Measurements from ENCODE around the gene BCL2A1. TPM values are rescaled to one million over a fixed set of nuclear protein-coding genes. Genes with fewer than 3 reads are reported as not detected.

The BCL2A1 gene
- total RNA-seq, 3 donors from 2014 or later: 274 to 308 (median 298) TPM

DNA sequence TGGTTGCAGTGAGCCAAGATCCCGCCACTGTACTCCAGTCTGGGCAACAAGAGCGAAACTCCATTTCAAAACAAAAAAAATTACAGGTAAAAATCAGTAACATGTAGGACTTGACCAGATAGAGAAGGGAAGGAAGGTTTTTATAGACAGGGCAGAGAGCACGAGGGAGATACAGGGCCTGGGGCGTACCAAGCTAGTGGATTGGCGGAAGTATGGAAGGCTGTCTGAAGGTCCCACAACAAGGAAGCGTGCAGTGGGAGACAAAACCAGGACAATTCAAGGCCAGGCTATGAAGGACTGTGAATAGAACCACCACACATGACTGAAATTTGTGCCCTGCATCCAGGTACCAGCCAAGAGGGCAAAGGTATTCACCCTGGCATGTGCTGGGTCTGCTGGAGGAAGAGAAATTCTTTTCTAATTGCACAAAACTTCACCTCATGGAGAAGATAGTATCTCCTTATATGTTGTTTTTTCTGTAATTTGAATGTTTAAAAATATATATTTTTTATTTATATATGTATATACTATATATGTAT, 33.0 kb upstream of the BCL2A1 start:
- no peaks in the 10 kb centered on the region for H3K36me3 Mint-ChIP-seq (ENCODE audit: insufficient read depth)
- H3K4me1 Mint-ChIP-seq (ENCODE audit: low read depth): no peaks in the 10 kb centered on the region
- H3K9me3 Mint-ChIP-seq: no peaks in the 10 kb centered on the region
- no peak overlapping the region for H3K4me3 Mint-ChIP-seq
- H3K27me3 Mint-ChIP-seq (ENCODE audit: low read depth): no peaks in the 10 kb centered on the region
- ATAC-seq (no peak), DNase-seq (no peak)

DNA sequence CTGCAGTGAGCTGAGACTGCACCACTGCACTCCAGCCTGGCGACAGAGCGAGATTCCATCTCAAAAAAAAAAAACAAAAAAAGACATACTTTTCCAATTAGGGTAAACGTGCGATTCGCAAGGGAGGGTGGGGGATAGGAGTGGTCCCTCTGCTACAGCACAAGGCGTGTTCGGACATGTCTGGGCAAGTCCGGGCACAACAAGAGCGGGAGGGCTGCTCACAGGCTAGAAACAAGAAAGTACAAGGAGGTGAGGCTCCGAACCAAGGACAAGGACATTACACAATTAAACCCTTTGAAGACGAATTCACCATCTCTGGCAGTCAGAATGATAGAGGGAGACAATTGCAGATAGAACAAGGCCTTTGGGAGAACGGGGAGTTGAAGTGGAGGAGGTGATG, 32.2 kb upstream of the BCL2A1 start:
- no peak for ATAC-seq
- no peak overlapping the region for H3K4me3 Mint-ChIP-seq
- no peaks in the 10 kb centered on the region for H3K27me3 Mint-ChIP-seq (ENCODE audit: low read depth)
- no peaks in the 10 kb centered on the region for H3K9me3 Mint-ChIP-seq
- DNase-seq: no peak
- no peaks in the 10 kb centered on the region for H3K4me1 Mint-ChIP-seq (ENCODE audit: low read depth)
- no peaks in the 10 kb centered on the region for H3K36me3 Mint-ChIP-seq (ENCODE audit: insufficient read depth)

- Mint-ChIP-seq H3K36me3 (ENCODE audit: insufficient read depth) (no peaks in the 10 kb centered on the region), H3K4me1 (ENCODE audit: low read depth) (no peaks in the 10 kb centered on the region), H3K27me3 (ENCODE audit: low read depth) (no peaks in the 10 kb centered on the region), H3K4me3 (no peak overlapping the region), H3K9me3 (no peaks in the 10 kb centered on the region)
- ATAC-seq (no peak), DNase-seq (no peak)
Measured at GRCh38 chr15:80002267-80002666, 31.3 kb upstream of the BCL2A1 start.

GRCh38 chr15:79994615-79995014, 23.6 kb upstream of the BCL2A1 start:
- Mint-ChIP-seq H3K9me3 (no peaks in the 10 kb centered on the region), H3K27me3 (ENCODE audit: low read depth) (no peaks in the 10 kb centered on the region), H3K4me1 (ENCODE audit: low read depth) (peaks cover 2% of the 10 kb centered on the region), H3K4me3 (no peak overlapping the region), H3K36me3 (ENCODE audit: insufficient read depth) (no peaks in the 10 kb centered on the region)
- ATAC-seq (no peak), DNase-seq (no peak)

DNA sequence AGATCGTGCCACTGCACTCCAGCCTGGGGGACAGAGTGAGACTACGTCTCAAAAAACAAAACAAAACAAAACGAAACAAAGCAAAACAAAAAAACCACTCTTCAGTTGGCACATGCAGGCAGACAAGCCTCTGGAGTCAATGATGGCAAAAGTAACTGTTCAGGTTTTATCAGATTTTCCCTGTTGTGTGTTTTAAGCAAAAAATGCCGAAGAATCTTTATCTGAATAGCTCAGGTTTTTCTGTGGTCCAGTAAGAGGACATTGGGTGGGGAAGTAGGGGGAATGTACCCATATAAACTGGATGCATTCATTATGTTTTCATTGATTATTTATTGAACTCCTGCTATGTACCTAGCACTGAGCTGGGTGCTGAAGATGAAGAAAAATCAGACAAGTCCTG, 20.8 kb upstream of the BCL2A1 start:
- DNase-seq: no peak
- no peaks in the 10 kb centered on the region for H3K27me3 Mint-ChIP-seq (ENCODE audit: low read depth)
- no peak for ATAC-seq
- H3K4me1 Mint-ChIP-seq (ENCODE audit: low read depth): peaks cover 2% of the 10 kb centered on the region
- H3K36me3 Mint-ChIP-seq (ENCODE audit: insufficient read depth): no peaks in the 10 kb centered on the region
- H3K4me3 Mint-ChIP-seq: no peak overlapping the region
- no peaks in the 10 kb centered on the region for H3K9me3 Mint-ChIP-seq

DNA sequence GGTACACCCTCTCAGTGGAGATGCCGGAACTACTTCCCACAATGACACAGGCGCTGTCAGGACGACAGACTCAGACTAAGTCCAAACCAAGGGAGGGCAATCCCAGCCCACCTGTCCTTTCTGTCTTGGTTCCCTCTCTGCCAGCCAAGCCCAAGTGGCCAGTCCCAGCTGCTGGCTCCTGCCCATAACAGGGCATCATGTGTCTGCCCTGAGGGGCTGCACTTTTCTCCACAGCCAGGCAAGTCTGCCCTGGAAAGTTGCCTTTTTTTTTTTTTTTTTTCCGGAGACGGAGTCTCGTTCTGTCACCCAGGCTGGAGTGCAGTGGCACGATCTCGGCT, 20.0 kb upstream of the BCL2A1 start:
- Mint-ChIP-seq H3K36me3 (ENCODE audit: insufficient read depth) (no peaks in the 10 kb centered on the region), H3K9me3 (no peaks in the 10 kb centered on the region), H3K27me3 (ENCODE audit: low read depth) (no peaks in the 10 kb centered on the region), H3K4me3 (no peak overlapping the region), H3K4me1 (ENCODE audit: low read depth) (peaks cover 2% of the 10 kb centered on the region)
- ATAC-seq (no peak), DNase-seq (no peak)

- Mint-ChIP-seq H3K4me3 (no peak overlapping the region), H3K36me3 (ENCODE audit: insufficient read depth) (no peaks in the 10 kb centered on the region), H3K4me1 (ENCODE audit: low read depth) (peaks cover 2% of the 10 kb centered on the region), H3K27me3 (ENCODE audit: low read depth) (no peaks in the 10 kb centered on the region), H3K9me3 (no peaks in the 10 kb centered on the region)
- DNase-seq (no peak), ATAC-seq (no peak)
Measured at GRCh38 chr15:79990280-79990996, 19.4 kb upstream of the BCL2A1 start.

DNA sequence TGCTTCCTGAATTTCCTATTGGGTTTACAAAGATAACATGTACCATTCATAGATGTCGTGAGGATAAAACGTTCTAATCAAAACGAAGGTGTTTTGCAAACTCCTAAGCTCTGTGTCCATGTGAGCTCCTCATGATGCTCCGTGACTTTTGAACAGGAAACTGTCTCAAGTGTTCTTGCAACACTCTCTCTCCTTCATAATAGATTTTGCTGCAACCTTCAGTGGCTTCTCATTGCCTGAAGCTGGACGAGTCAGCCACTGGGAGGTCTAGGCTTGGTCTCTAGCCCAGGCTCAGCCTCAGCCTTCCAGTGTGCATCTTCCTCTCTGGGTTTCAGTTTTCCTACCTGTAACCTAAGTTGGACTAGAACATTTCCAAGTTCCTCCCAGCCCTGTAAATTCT, 18.7 kb upstream of the BCL2A1 start:
- Mint-ChIP-seq H3K9me3 (no peaks in the 10 kb centered on the region), H3K4me1 (ENCODE audit: low read depth) (peaks cover 2% of the 10 kb centered on the region), H3K4me3 (no peak overlapping the region), H3K36me3 (ENCODE audit: insufficient read depth) (no peaks in the 10 kb centered on the region), H3K27me3 (ENCODE audit: low read depth) (no peaks in the 10 kb centered on the region)
- ATAC-seq (no peak), DNase-seq (no peak)

GRCh38 chr15:79989183-79989582, 18.2 kb upstream of the BCL2A1 start:
- ATAC-seq (no peak), DNase-seq (no peak)
- H3K9me3 Mint-ChIP-seq: no peaks in the 10 kb centered on the region
- H3K36me3 Mint-ChIP-seq (ENCODE audit: insufficient read depth): no peaks in the 10 kb centered on the region
- no peaks in the 10 kb centered on the region for H3K27me3 Mint-ChIP-seq (ENCODE audit: low read depth)
- no peak overlapping the region for H3K4me3 Mint-ChIP-seq
- H3K4me1 Mint-ChIP-seq (ENCODE audit: low read depth): peaks cover 2% of the 10 kb centered on the region

- DNase-seq (no peak), ATAC-seq (no peak)
- peaks cover 2% of the 10 kb centered on the region for H3K4me1 Mint-ChIP-seq (ENCODE audit: low read depth)
- no peaks in the 10 kb centered on the region for H3K9me3 Mint-ChIP-seq
- H3K36me3 Mint-ChIP-seq (ENCODE audit: insufficient read depth): no peaks in the 10 kb centered on the region
- H3K4me3 Mint-ChIP-seq: no peak overlapping the region
- no peaks in the 10 kb centered on the region for H3K27me3 Mint-ChIP-seq (ENCODE audit: low read depth)
Measured at GRCh38 chr15:79988448-79989117, 17.6 kb upstream of the BCL2A1 start.

DNA sequence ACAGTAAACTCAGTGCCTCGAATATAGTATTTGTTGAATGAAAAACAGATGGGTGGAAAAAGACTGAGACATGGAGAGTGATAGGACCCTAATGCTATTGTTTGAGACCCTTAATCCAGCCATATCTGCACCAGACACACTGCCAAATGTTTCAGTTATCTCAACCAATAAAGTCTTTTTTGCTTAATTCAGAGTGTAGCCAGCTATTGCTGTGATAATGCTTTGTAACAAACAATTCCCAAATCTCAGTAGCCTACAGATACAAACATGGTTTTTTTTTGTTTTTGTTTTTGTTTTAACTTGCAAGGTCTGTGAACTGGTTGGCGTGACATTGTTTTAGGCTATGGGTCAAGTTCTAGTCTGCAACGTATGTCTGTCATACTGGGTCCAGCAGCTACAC, 17.0 kb upstream of the BCL2A1 start:
- DNase-seq: no peak
- ATAC-seq: no peak
- Mint-ChIP-seq H3K4me1 (ENCODE audit: low read depth) (no peaks in the 10 kb centered on the region), H3K9me3 (no peaks in the 10 kb centered on the region), H3K36me3 (ENCODE audit: insufficient read depth) (no peaks in the 10 kb centered on the region), H3K4me3 (no peak overlapping the region), H3K27me3 (ENCODE audit: low read depth) (no peaks in the 10 kb centered on the region)

DNA sequence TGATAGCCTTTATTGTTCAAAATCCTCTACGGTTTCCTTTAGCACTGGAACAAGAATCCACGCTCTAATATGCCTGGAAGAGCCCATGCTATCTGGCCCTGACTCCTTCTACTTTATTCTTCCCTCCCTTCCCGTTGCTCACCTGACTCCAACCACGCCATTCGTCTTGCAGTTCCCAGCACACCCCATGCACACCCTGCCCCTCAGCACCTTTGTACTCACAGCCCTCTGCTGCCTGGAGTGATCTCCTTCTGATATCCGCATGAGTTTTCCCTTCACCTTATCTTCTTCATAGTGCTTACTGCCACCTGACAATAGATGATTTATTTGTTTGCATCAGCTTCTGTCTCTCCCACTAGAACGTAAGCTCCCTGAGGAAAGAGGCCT, 16.6 kb upstream of the BCL2A1 start:
- ATAC-seq: no peak
- no peak for DNase-seq
- no peaks in the 10 kb centered on the region for H3K4me1 Mint-ChIP-seq (ENCODE audit: low read depth)
- no peaks in the 10 kb centered on the region for H3K36me3 Mint-ChIP-seq (ENCODE audit: insufficient read depth)
- H3K4me3 Mint-ChIP-seq: no peak overlapping the region
- H3K27me3 Mint-ChIP-seq (ENCODE audit: low read depth): no peaks in the 10 kb centered on the region
- H3K9me3 Mint-ChIP-seq: no peaks in the 10 kb centered on the region

DNA sequence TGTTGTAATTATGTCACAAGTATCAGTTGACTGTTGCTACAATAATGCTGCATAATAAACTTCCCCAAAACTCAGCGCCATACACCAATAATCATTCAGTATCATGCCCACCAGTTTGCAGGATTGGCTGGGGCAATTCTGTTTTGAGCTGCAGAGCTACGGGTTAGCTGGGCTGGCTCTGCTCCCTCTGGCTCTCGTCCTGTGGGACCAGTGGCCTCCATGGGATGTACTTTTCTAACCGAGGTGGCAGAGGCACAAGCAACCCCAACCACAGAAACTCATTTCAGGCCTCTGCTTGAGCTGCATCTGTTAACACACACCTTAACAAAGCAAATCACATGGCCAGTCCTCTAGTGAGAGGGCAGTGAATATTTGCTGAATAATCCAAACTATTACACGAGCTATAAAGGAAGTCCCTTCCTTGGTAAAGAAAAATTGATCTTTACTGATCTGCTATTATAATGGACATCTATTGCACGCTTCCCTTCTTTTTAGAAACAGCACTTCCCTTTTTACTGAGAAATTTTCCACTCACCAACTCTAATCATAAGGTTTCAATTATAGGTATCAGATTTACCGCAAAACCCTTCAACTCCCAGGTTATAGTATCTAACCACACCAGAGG, 10.9 kb upstream of the BCL2A1 start:
- Mint-ChIP-seq H3K27me3 (ENCODE audit: low read depth) (no peaks in the 10 kb centered on the region), H3K4me1 (ENCODE audit: low read depth) (peaks cover 25% of the 10 kb centered on the region), H3K4me3 (no peak overlapping the region), H3K36me3 (ENCODE audit: insufficient read depth) (no peaks in the 10 kb centered on the region), H3K9me3 (no peaks in the 10 kb centered on the region)
- no peak for DNase-seq
- ATAC-seq: no peak

- peak; percentile 75 to 88 for ATAC-seq
- DNase-seq: no peak
- H3K4me1 Mint-ChIP-seq (ENCODE audit: low read depth): peaks cover 26% of the 10 kb centered on the region
- no peaks in the 10 kb centered on the region for H3K27me3 Mint-ChIP-seq (ENCODE audit: low read depth)
- H3K36me3 Mint-ChIP-seq (ENCODE audit: insufficient read depth): no peaks in the 10 kb centered on the region
- no peaks in the 10 kb centered on the region for H3K9me3 Mint-ChIP-seq
- H3K4me3 Mint-ChIP-seq: peak overlapping the region; percentile 24
Measured at GRCh38 chr15:79978655-79979514, 7.9 kb upstream of the BCL2A1 start.

Data from activated T-cell treated with anti-CD3 and anti-CD28 coated beads, Interleukin-2, amount 50 U/mL, for 4 hours (primary cell).